HK-2 (cell line): Measurements from ENCODE around the gene CCDC71.

Experiments
- DNase-seq: peaks from one replicate; pipeline ENCODE4 v3.0.0-alpha.2; 2018; ENCODE audit not compliant: unreplicated experiment

The CCDC71 gene

DNA sequence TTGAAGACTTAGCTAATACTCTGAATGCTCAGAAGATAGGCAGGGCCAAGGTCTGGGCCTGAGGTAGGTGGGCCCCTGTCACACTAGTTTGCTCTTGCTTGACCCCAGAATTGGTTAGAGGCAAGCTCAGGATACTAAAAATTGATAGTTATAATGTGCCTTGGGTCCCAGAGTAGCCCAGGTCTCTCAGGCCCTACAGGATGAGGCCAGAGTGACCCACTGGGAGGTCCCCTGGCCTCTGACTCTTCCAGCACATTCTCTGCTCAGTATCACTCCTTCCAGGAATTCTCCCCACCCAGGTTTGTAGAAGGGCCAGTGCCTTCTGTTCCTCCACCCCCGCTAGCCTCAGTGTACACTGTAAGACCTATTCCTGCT, 4.6 kb upstream of the CCDC71 start:
- DNase-seq, result no peak

- no peak for DNase-seq
Observed at GRCh38 chr3:49166752-49167556, 823 bp upstream of the CCDC71 start.

DNA sequence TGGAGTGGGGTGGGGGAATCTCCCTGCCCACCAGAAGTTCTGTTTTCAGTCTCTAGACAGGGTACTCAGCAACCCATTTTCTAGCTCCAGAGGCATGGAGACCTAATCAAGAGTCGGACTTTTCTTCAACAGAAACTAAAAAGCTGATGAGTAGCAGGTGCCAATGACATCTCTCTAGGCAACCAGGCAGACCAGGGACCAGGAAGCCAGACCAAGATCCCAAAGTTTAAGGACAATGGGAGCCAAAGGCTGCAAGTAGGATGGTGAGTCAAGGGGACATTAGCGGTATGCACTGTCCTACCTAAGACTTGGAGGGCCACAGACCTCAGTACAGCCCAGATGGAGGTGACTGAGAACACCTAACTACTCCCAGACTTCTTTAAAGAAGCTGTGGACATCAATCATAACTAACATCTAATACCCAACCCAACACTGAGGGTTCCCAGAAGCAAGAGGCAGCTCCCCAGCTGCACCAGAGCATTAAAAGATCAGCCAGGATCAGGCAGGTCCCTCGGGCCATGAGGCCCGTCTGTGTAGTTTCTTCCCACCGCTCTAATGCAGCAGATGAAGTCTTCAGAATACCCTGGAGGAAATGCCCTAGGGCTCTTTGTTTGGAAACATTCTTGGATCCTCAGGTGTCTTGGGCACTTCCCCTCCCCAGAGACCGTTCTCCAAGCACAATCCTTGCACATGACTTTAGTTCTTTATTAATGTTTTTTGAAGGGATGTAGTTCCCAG, 979 bp downstream of the CCDC71 start:
- no peak for DNase-seq

DNA sequence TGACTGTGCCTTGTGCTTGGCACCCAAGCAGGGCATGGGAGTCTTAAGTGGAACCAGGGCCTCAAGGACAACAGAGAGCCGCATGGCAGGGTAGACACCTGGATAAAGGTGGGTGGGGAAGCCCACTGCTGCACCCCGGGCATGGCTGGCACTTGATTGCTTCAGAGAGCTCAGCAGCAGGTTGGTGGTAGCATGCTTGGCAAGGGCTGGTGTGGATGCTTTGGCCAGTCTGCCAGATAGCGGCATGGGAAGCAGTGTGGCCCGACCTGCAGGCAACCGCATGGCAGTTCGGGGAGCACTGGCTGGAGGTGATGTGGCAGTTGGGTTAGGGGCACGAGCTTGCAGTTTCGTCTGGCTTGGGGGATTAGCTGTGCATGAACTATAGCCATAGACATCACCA, 2.5 kb downstream of the CCDC71 start:
- DNase-seq, result no peak

DNA sequence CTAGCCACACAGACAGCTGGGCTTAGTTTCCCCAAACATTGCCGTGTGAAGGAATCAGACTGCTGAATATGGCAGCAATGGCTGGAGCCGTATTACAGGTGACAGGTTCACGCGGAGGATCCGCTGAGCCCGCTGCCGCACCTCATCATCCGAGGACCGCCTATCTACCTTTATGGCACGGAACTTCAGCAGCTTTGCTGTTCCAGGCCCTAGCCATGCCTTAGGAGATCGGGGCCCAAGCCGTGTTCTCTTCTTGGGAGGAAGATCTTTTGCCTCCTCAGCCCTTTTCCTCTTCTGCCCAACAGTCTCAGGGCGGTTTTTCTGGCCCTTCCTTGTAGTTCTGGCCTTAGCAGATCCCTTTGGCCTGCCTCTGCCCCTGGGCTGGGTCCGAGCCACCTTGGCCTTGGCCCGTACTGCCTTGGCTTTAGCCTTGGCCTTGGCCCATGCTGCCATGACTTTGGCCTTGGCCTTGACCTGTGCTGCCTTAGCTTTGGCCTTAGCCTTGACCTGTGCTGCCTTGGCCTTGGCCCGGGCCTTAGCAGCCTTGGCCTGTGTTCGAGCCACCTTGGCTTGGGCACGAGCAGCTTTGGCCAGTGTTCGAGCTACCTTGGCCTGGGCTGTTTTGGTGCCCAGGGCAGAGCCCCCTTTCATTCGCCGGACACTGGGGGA, 3.2 kb downstream of the CCDC71 start:
- DNase-seq, result no peak

DNA sequence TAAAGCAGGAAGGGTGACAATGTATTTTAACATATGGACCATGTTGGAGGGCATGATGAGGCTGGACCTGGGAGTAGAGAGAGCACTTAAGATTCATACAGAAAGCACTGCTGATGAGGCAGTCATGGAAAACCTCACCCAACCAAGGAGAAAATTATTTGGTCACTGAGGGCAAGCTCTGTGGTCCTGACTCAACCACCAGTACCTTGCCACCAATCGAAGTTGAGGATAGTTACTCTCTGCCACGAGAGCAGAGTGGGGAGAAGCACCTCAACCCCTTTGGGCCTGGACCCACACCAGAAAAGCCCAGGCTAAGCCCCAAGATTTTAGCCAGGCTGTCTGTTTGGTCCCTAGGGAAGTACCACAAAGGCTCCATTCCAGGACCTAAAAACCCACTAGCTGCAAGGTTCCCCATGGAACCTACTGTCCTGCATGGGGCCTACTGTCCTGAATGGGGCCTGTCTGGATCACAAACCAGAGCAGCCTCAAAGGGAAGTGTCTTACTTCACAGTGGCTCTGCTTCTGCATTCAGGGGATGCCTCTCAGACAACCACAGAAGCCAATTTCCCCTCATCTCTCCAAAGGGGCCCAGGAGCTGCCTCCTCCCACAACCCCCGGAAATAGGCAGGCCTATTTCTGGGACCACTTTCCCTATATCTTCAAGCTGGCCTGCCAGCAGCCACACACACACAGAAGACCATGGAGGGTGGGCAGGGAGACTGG, 4.2 kb downstream of the CCDC71 start:
- no peak for DNase-seq

DNA sequence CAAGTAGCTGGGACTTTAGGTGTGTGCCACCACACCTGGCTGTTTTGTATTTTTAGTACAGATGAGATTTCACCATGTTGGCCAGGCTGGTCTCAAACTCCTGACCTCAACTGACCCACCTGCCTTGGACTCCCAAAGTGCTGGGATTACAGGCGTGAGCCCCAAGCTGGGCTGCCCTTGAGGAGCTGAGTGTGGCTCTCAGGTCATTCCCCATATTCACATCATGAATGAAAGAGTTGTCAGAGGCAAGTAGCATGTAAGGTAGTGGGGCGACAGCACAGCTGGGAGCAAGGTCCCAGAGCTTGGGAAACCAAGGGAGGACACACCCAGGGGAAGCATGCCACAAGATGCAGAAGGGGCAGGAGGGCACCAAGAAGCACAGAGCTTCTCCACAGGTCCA, 4.9 kb downstream of the CCDC71 start:
- no peak for DNase-seq

GRCh38 chr3:49158792-49159191, 7.3 kb downstream of the CCDC71 start:
- DNase-seq, result peak; percentile 55

GRCh38 chr3:49158103-49158709, 7.9 kb downstream of the CCDC71 start:
- DNase-seq, result no peak

DNA sequence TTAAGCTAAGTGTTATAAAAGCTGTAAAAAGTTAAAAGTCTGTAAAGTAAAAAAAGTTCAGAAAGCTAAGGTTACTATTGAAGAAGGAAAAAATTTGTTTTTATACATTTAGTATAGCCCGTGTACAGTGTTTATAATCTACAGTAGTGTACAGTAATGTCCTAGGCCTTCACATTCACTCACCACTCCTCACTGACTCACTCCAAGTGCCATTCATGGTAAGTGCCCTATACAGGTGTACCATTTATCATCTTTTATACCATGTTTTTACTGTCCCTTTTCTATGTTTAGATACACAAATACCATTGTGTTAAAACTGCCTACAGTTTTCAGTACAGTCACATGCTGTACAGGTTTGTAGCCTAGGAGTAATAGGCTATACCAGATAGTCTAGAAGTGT, 8.8 kb downstream of the CCDC71 start:
- no peak for DNase-seq

DNA sequence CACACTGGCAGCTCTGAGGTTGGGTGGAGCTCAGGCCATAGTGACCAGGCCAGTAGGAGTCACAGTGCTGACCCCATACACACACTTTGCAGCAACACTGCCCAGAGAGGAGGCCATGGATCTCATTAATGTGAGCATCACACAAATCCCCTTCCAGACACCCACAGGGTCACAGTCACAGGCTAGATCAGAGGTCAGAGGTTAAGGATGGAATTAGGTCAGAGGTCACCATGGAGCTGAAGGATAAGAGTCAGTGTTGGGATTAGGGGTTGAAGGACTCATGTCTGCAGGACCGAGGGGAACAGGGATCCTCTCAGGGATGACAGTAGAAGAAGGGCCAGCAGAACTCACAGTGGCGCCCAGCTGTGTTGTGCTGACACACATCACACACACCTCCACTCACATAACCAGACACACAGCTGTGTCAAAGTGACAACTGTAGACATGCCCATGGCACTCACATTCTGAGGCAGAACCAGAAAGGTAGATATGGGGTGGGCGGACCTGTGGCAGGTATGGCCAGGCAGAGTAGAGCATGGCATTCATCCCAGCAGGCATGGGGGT, 12.7 kb downstream of the CCDC71 start:
- DNase-seq, result no peak

GRCh38 chr3:49151610-49152009, 14.5 kb downstream of the CCDC71 start:
- no peak for DNase-seq

DNA sequence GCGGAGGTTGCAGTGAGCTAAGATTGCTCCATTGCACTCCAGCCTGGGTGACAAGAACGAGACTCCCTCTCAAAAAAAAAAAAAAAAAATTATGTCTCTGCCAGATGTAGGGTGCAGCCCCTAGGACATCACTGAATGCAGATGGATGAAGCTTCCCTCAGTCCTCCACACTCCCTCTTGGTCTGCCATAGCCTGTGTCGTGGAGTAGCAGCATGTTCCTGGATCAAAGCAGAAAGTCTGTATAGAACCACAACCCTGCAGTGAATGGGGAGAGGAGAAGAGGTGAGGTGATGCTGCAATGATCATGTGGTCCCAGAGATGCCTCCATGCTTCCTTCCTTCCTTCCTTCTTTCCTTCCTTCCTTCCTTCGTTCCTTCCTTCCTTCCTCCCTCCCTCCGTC, 18.0 kb downstream of the CCDC71 start:
- DNase-seq, result no peak

DNA sequence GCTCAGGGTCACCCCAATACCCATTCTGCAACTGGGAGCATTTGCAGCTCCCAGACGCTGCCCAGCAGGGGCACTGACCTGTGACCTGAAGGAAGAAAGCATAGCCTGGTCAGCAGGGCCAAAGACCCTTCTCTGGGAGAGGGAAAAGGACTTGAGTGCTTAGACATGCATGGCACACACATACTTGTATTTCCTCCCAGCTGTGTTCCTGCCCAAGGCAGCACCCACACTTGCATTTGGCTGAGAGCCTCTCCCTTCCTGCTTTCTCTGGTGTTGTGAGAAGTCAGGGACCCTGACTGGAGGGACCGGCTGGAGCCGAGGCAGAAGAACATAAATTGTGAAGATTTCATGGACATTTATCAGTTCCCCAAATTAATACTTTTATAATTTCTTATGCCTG, 26.1 kb downstream of the CCDC71 start:
- DNase-seq, result no peak

- DNase-seq, result no peak
Observed at GRCh38 chr3:49135499-49135898, 30.6 kb downstream of the CCDC71 start.

DNA sequence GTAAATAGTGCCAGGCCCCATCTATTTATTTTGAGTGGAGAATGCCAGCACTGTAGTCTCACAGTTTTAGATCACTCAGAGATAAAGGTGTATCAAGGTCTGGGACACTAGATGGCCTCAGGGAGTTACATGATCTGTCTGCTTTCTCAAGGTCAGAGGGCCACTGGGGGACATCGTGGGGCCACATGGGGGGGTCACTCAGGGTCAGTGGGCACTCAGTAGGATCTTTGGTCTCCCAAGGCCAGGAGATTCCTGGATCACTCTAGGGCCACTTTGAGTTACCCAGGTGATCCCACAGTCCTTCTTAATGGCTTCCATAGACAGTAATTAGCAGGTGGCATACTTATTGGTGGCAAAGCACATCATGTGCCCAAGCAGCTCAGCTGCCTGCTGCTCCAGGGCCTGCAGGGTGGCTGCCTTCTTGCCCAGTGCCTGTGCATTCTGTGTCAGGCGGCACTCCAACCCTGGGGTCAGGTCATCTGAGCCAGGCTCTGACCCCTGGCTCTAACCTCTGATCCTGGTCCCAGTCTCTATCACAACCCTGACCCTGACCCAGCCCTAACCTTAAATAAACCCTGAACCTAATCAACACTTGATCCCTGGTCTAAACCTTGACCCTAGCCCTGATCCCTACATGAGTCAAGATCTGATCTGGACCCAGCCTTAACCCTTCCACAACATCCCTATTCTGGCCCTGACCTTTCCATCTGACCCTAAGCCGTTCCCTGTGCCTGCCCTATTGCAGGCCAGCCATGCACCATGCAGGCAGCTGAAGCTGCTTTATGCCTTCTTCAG, 31.5 kb downstream of the CCDC71 start:
- DNase-seq, result no peak

DNA sequence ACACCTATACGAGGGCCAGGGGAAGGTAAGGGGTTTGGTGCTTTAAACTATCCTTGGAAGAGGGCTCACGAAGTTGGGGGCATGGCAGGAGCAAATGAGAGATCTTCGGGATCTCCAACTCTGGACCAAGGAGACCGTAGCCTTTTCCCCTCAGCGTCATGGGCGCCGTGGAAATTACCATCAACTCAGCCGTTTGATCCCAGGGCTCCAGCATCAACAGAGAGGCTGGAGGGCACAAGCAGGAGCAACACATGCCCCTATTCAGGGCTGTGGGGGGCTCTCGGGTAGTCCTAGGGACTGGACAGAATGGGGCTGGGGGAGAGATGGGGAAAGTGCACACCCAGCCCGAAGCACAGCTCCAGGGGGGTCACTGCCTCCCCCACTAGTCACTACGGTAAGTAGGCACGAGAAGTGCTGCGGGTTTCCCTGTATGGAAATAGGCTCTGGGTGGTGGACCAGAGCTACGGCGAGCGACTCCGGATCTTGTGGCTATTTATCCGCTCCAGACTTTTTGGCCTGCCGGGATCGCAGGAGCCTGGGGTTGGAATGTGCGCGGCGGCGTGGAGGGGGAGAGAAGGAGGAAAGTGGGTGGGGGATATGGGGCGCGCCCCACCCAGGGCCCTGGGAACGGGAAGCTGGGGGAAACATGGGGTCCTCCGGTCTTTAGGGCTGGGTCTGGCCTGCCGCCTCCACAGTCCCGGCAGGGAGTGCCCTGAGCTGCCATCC, 32.7 kb downstream of the CCDC71 start:
- DNase-seq, result peak; percentile 75

GRCh38 chr3:49132437-49133225, 33.5 kb downstream of the CCDC71 start, which contains the start of gene LAMB2:
LAMB2 (minus strand) TSS chr3:49133050; CDS start chr3:49132867, 183 bp downstream.
- DNase-seq, result peak; percentile 76

- no peak for DNase-seq
Observed at GRCh38 chr3:49132073-49132436, 34.1 kb downstream of the CCDC71 start.
